ENCODE results near the gene CAMK2A.

GRCh38 chr5:150262502-150262901 is 27.1 kb downstream of the CAMK2A start:
- TF ChIP-seq CTCF (IDR thresholded peaks at IDR 0.05) = no peak
- TF ChIP-seq ZFX (IDR thresholded peaks at IDR 0.05; ENCODE audit: borderline replicate concordance) = no peak
